MG63 (cell line): ENCODE measurements around the gene POLK. TPM values are rescaled to one million over a fixed set of nuclear protein-coding genes. Genes with fewer than 3 reads are reported as not detected.
A peak's percentile ranks its signal among the peaks of the same experiment; 100 is the strongest.
"Not testable (repeated sequence)": the region's sequence is repeated elsewhere in the genome, so short reads cannot be mapped to it uniquely, and the experiment has no call there.

ENCODE experiments used
- DNase-seq: peaks from one replicate; pipeline ENCODE4 v3.0.0-alpha.2; 2020
- H3K27me3 ChIP-seq: fragments of 250-450 bp; sonication (Bioruptor Pico); 2 replicates; pipeline ENCODE4 v1.5.1; 2020; ENCODE audit warnings: mild to moderate bottlenecking, moderate library complexity
- H3K36me3 ChIP-seq: fragments of 250-450 bp; sonication (Bioruptor Pico); 2 replicates; pipeline ENCODE4 v1.5.1; 2020; ENCODE audit warnings: mild to moderate bottlenecking, moderate library complexity
- H3K4me3 ChIP-seq: fragments of 250-450 bp; sonication (Bioruptor Pico); 2 replicates; pipeline ENCODE4 v1.5.1; 2020; ENCODE audit warnings: mild to moderate bottlenecking, moderate library complexity
- H3K9me3 ChIP-seq: fragments of 250-450 bp; sonication (Bioruptor Pico); 2 replicates; pipeline ENCODE4 v1.5.1; 2020; ENCODE audit warnings: mild to moderate bottlenecking, moderate library complexity
- total RNA-seq: library from RNA; depleted of rRNA; stranded (reverse); fragments of >200 nt; shearing (Covaris generic); gene quantifications from 2 replicates; pipeline ENCODE4 v1.2.3, GENCODE V29; 2014; ENCODE audit warnings: low replicate concordance; rRNA removed

The POLK gene
- 10.9 and 24.0 TPM in 2 replicates for total RNA-seq

DNA sequence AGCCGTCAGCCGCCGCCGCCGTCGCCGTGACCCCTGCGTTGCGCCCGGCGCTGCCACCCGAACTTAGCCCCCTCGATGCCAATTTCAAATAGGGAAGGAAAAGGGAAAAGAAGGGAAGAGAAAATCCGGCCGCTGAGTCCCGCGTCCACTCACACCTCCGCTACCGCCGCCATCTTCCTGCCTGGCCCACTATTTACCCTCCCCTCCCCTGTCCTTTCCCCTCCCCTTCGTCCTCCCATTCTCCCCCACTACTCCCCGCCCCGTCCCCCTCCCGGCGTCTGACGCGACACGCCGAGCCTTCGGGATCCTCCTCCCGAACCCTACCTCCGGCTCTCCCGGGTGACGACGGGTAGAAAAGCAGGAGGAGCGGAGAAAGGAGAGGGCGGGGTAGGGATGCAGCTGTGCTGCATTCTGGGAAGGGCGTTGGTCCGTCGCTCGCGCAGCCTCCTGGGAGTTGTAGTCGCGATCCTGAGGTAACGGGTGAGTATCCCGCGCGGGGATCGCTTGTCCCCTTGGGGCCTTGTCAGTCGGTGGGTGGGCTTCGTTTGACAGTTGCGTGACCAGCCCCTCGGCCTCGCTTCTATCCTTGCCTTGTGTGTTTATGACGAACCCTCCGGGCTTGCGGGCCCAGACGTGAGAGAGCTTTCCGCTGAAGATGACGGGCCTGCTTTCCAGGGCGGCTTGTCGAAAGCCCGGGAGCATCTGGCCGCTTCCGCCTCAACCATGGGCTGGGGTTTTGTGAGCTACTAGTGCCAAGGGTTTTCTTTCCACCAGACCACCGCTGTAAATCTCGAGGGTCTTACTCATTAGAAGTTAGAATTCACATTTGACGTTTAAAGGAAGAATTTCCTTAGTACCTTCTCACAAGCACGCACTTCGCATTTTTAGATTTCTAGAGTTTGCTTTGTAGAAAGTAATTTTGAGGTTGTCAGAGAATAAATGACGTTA lies at the start of gene POLK, which contains the start of gene CERT1:
TSS of gene POLK (plus strand) at position 457 of the 948 bp plus-strand sequence.
TSS of gene CERT1 (minus strand) at position 195 of the 948 bp plus-strand sequence. CDS start 422 bp downstream, outside the sequence.
- Histone ChIP-seq H3K36me3 (peaks cover 18% of the 10 kb centered on the region), H3K9me3 (no peaks in the 10 kb centered on the region), H3K4me3 (peak within 1 kb of the TSS; percentile 69), H3K27me3 (no peaks in the 10 kb centered on the region)
- DNase-seq, result peak; percentile 99

DNA sequence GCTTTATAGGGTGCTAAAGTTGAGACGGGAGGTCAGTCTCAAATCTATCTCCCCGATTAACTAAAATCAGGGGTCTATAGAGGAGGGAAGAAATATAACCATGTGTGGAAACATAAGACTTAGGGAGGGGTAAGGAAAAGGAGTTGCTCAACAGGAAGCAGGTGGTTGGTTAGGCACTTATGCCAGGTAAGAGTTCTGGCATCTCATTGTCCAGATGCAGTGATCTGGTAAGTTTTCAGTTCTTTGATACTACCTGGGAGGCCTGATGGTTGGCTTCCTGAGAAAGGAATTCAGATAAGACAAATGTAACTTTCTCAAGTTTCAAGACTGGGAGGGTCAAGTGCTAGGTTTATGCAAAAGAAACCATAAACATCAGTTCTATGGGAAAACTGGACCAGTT lies 48.0 kb upstream of the POLK start:
- H3K4me3 ChIP-seq, result no peak overlapping the region
- DNase-seq, result no peak
- no peaks in the 10 kb centered on the region for H3K27me3 ChIP-seq
- no peaks in the 10 kb centered on the region for H3K36me3 ChIP-seq
- peaks cover 3% of the 10 kb centered on the region for H3K9me3 ChIP-seq

DNA sequence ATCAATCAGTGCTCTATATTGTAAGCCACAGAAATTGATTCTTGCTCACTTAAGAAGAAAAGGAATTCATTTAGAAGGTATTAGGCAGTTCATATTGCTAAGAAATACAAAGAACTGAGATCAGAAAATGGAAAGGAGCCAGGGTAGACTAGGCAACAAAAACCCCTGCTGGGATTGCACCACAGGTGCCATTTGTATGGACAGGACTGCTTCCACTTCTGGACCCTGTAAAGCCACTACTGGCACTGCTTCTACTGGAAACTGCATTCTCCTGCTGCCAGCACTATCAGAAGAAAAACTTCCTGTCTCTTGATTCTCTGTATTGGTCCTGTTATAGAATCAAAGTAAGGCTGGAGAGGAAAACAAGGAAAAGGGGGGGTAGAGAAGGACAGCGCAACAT lies 46.2 kb upstream of the POLK start:
- Histone ChIP-seq H3K9me3 (peaks cover 7% of the 10 kb centered on the region), H3K4me3 (no peak overlapping the region)
- peak; percentile 60 for DNase-seq

DNA sequence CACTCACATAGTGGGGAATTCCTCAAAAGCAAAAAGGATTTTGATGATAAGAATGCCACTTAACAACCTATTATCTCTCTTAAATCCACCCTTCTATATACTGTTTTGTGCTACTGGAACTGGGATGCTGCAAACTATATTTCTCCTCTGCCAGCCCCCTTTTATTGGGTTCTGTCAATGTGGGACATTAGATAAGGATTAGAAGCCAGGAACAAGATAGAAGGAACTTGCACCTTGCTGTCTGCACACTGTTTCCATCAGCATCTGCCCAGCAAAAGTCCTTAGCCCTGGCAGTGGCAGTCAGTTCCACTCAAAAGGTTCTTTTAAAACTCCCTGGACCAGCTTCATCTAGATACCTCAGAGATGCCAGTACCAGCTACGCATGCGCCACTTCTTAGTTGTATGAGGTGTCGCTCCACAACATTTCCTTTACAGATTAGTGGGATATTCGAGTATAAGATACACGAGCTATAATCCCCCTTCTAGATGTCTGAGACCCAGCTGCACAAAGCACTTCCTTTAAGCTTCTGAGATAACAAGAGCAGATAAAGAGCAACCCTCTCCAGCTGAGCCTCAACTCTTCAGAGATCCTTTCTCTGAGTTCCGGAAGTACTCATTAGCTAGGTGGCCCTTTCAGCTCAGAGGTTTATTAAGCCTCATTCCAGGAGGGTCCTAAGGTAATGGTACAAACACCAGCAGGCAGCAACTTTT lies 45.5 kb upstream of the POLK start:
- Histone ChIP-seq H3K4me3 (no peak overlapping the region), H3K36me3 (no peaks in the 10 kb centered on the region; the same call in 1 of the 2 replicates)
- no peak for DNase-seq

More for the DNA sequence above, 46.2 kb upstream of the POLK start:
- H3K27me3 ChIP-seq, result no peaks in the 10 kb centered on the region
- no peaks in the 10 kb centered on the region for H3K36me3 ChIP-seq

DNA sequence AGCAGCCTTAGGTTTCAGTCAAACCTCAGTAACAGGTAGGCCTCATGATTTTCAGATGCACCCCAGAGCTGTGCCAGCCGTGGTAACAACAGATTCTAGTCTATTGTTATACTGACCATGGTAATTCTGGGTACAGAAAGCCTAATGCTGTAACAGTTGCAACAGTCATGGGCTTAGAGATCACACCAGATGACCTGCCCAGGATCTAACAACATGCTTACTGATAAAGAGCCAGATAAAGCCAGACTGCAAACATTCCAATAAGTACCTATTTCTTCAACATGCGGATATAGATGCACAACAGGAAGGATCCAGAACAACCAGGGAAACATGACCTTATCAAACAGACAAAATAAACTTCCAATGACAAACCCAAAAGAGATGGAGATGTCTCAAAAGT lies 43.1 kb upstream of the POLK start:
- DNase-seq, result no peak
- Histone ChIP-seq H3K36me3 (no peaks in the 10 kb centered on the region; the same call in 1 of the 2 replicates), H3K9me3 (peaks cover 7% of the 10 kb centered on the region), H3K4me3 (no peak overlapping the region), H3K27me3 (no peaks in the 10 kb centered on the region)

More for the DNA sequence above, 45.5 kb upstream of the POLK start:
- Histone ChIP-seq H3K27me3 (no peaks in the 10 kb centered on the region), H3K9me3 (peaks cover 7% of the 10 kb centered on the region)

DNA sequence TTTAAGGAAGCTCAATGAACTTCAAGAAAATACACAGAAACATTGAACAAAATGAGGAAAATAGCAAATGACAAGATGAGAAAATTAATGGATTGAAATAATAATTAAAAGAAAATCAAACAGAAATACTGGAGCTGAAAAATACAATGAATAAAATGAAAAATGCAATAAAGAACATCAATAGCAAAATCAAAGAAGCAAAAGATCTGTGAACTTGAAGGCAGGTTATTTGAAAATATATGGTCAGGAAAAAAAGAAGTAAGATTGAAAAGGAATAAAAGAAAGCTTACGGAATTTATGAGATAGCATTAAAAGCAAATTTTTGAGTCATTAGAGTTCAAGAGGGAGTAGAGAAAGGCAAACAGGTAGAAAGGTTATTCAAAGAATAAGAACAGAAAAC lies 42.7 kb upstream of the POLK start:
- no peak for DNase-seq
- no peaks in the 10 kb centered on the region for H3K27me3 ChIP-seq
- peaks cover 7% of the 10 kb centered on the region for H3K9me3 ChIP-seq
- no peak overlapping the region for H3K4me3 ChIP-seq
- no peaks in the 10 kb centered on the region; the same call in 1 of the 2 replicates for H3K36me3 ChIP-seq

DNA sequence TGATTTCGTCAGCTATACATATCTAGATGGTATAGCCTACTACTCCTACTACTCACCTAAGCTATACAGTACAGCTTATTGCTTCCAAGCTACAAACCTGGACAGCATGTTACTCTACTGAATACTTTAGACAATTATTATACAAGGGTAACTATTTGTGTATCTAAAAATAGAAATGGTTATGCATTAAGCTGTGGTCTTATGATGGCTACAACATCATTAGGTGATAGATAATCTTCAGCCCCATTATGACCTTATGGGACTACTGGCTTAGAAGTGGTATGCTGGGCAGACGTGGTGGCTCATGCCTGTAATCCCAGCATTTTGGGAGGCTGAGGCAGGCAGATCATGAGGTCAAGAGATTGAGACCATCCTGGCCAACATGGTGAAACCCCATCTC lies 40.5 kb upstream of the POLK start:
- Histone ChIP-seq H3K4me3 (no peak overlapping the region), H3K27me3 (no peaks in the 10 kb centered on the region), H3K36me3 (no peaks in the 10 kb centered on the region; the same call in 1 of the 2 replicates), H3K9me3 (peaks cover 7% of the 10 kb centered on the region)
- DNase-seq, result no peak

DNA sequence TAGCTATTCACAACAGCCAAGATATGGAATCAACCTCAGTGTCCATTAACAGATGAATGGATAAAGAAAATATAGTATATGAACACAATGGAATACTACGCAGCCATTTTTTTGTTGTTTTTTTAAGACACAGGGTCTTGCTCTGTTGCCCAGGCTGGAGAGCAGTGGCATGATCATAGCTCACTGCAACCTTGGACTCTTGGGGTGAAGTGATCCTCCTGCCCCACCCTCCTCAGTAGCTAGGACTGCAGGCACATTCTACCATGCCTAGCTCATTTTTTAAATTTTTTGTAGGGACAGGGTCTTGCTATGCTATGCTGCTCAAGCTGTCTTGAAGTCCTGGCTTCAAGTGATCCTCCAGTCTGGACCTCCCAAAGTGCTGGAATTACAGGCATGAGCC lies 38.7 kb upstream of the POLK start:
- Histone ChIP-seq H3K9me3 (peaks cover 7% of the 10 kb centered on the region), H3K27me3 (no peaks in the 10 kb centered on the region), H3K36me3 (no peaks in the 10 kb centered on the region; the same call in 1 of the 2 replicates), H3K4me3 (no peak overlapping the region)
- no peak for DNase-seq

DNA sequence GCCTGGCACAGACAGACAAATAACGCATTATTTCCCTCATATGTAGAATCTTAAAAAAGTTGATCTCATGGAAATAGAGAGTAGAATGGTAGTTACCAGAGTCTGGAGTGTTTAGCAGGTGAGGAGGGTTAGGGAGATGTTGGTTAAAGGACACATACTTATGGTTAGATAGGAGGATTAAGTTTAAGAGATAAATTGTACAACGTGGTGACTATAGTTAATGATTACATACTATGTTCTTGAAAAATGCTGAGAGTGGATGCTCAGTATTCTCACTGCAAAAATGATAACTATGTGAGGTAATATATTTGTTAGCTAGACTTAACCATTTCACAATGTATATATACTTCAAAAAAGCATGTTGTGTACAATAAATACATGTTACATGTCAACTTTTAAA lies 38.2 kb upstream of the POLK start:
- Histone ChIP-seq H3K9me3 (peaks cover 7% of the 10 kb centered on the region), H3K4me3 (no peak overlapping the region), H3K36me3 (no peaks in the 10 kb centered on the region; the same call in 1 of the 2 replicates), H3K27me3 (no peaks in the 10 kb centered on the region)
- DNase-seq, result no peak

DNA sequence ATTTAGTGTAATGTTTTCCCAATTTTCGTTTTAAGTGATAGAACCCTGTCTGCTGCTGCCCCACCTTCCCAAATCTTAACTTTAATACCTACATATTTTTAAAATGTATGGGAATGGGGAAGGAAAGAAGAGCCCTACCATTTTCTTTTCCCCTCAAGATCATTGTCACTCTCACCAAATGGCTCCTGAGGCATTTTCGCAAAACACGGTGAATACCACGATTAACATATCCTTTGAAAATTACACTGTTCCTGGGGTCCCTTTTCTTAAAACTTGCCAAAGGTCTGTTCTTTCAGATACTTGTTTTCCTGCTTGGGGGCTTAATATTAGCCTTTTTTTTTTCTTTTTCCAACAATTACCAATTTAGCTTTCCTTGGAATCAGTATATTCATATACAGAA lies 36.3 kb upstream of the POLK start:
- no peaks in the 10 kb centered on the region; the same call in 1 of the 2 replicates for H3K36me3 ChIP-seq
- H3K9me3 ChIP-seq, result peaks cover 1% of the 10 kb centered on the region; the same call in 1 of the 2 replicates
- no peak for DNase-seq
- no peak overlapping the region for H3K4me3 ChIP-seq
- no peaks in the 10 kb centered on the region for H3K27me3 ChIP-seq

DNA sequence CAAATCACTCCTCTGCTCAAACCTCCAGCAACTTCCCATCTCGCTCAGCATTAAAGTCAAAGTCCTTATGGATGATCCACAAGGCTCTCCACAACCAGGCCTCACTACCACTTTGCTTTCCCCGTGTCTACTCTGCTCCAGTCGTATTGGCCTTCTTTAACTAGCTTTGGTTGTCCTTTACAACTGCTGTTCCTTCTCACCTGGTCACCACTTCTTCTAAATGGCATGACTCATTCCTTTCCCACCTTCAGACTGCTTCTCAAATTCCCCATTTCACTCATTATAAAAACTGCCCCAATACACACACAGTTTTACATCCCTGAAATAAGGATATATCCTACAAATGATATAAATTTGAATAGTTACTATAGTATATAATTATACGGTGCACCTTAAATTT lies 30.7 kb upstream of the POLK start:
- H3K4me3 ChIP-seq, result no peak overlapping the region
- no peaks in the 10 kb centered on the region for H3K27me3 ChIP-seq
- no peaks in the 10 kb centered on the region; the same call in 1 of the 2 replicates for H3K36me3 ChIP-seq
- no peak for DNase-seq
- peaks cover 5% of the 10 kb centered on the region; the same call in 1 of the 2 replicates for H3K9me3 ChIP-seq

DNA sequence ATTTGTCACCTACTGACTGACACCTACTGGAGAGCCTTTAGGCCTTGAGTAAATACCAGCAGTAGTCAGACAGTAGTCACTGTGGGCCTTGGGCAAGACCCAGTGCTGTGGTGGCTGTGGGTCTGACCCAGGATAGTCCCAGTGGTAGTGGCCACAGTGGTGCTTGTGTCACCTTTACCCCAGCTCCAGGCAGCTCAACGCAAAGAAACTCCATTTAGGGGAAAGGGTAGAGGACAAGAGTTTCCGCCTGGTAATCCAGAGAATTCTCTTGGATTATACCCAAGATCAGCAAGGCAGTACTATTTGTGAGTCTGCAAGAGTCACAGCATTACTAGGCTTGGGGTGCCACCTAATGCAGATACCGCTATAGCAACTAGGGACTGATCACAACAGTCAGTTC lies 29.2 kb upstream of the POLK start:
- no peak for DNase-seq
- Histone ChIP-seq H3K9me3 (peaks cover 5% of the 10 kb centered on the region; the same call in 1 of the 2 replicates), H3K27me3 (no peaks in the 10 kb centered on the region), H3K36me3 (no peaks in the 10 kb centered on the region; the same call in 1 of the 2 replicates), H3K4me3 (no peak overlapping the region)

DNA sequence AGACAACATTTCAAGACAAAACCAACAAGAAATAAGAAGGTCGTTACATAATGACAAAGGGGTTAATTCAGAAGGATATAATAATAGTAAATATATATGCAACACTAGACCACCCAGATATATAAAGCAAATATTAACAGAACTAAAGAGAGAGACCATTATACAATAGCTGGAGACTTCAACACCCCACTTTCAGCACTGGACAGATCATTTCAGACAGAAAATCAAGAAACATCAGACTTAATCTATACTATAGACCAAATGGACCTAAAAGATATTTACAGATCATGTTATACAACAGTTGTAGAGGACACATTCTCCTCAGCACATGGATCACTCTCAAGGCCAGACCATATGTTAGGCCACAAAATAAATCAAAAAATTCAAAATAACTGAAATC lies 27.1 kb upstream of the POLK start:
- no peak for DNase-seq
- peaks cover under 1% of the 10 kb centered on the region for H3K36me3 ChIP-seq
- peaks cover 8% of the 10 kb centered on the region; the same call in 1 of the 2 replicates for H3K9me3 ChIP-seq
- H3K4me3 ChIP-seq, result no peak overlapping the region
- no peaks in the 10 kb centered on the region for H3K27me3 ChIP-seq

DNA sequence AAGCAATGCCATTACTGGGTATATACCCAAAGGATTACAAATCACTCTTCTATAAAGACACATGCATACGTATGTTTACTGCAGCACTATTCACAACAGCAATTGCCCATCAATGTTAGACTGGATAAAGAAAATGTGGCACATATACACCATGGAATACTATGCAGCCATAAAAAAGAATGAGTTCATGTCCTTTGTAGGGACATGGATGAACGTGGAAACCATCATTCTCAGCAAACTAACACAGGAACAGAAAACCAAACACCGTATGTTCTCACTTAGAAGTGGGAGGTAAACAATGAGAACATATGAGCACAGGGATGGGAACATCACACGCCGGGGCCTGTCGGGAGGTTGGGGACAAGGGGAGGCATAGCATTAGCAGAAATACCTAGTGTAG lies 21.8 kb upstream of the POLK start:
- not testable (repeated sequence) for H3K27me3 ChIP-seq, H3K4me3 ChIP-seq, H3K9me3 ChIP-seq, DNase-seq
- peaks cover 14% of the 10 kb centered on the region for H3K36me3 ChIP-seq

DNA sequence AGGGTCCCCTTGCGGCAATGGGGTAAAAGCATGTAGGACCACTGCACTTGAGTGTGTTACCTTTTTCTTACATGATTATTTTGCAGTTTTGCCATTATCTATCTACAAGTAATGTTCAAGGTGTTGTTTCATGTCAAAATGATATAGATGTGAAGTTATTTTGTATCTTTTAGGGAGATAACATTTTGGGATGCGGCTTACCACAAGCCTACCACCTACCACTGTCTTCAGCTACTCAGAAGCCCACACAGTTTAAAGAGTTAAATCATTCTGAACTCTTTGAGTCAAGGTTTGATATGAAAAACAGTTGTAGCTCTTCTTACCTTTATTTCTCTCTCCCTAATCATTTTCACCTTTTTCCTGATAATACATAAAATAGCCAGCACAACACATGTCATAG lies 20.1 kb upstream of the POLK start:
- Histone ChIP-seq H3K4me3 (no peak overlapping the region), H3K27me3 (no peaks in the 10 kb centered on the region), H3K36me3 (peaks cover 14% of the 10 kb centered on the region), H3K9me3 (peaks cover 7% of the 10 kb centered on the region; the same call in 1 of the 2 replicates)
- DNase-seq, result no peak

DNA sequence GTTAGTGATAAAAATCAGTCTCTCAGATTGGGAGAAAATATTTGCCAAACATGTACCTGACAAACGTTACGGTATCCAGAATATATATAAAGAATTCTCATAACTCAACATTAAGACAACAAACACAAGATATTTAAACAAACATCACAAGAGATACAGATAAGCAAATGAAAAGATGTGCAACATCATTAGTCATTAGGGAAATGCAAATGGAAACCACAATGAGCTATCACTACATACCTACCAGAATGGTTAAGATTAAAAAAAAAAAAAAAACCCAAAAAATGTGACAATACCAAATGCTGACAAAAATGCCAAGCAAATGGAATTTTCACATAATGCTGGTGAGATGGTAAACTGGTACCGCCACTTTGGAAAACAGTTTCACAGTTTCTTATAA lies 15.7 kb upstream of the POLK start:
- Histone ChIP-seq H3K27me3 (no peaks in the 10 kb centered on the region), H3K9me3 (no peaks in the 10 kb centered on the region), H3K4me3 (no peak overlapping the region), H3K36me3 (peaks cover 19% of the 10 kb centered on the region)
- no peak for DNase-seq

DNA sequence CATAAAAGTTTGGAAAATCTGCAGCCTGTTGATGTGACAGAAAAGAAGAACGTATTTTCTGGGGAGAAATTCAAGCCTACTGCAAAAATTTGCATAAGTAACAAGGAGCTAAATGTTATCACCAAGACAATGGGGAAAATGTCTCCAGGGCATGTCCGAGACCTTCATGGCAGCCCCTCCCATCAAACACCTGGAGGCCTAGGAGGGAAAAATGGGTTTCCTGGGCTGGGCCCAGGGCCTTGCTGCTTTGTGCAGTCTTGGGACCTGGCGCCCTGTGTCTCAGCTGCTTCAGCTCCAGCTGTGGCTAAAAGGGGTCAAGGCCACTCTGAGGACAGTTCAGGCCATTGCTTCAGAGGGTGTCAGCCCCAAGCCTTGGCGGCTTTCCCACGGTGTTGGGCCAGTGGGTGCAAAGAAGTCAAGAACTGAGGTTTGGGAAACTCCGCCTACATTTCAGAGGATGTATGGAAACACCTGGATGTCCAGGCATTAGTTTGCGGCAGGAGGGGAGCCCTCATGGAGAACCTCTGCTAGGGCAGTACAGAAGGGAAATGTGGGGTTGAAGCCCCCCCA lies 13.4 kb upstream of the POLK start:
- Histone ChIP-seq H3K9me3 (no peaks in the 10 kb centered on the region), H3K27me3 (no peaks in the 10 kb centered on the region), H3K4me3 (no peak overlapping the region), H3K36me3 (peaks cover 16% of the 10 kb centered on the region; the same call in 1 of the 2 replicates)
- no peak for DNase-seq
